A673 (cell line): ENCODE measurements around the gene INPPL1.

Experiments used
- CTCF ChIP-seq: fragments of 300-800, 200-600 bp; sonication (generic); conservative IDR thresholded peaks from 2 replicates; pipeline ENCODE4 v1.5.1; 2017; ENCODE audit warnings: low read depth, mild to moderate bottlenecking, antibody characterized with exemption, low read length, moderate library complexity, mixed read lengths
- EZH2 ChIP-seq: fragments of 200-600 bp; sonication (generic); IDR thresholded peaks from 2 replicates; pipeline ENCODE4 v1.6.1; 2017; ENCODE audit warnings: borderline replicate concordance, low read depth, mild to moderate bottlenecking, mixed read lengths, antibody characterized with exemption, low read length; ENCODE audit not compliant: poor library complexity, severe bottlenecking

- TF ChIP-seq CTCF (no peak), EZH2 (no peak)
These were observed 12.2 kb downstream of the INPPL1 start for GRCh38 chr11:72236774-72237111.
